Fibroblast of peridontal ligament (primary cell): ENCODE data around the gene ZRANB2.

ENCODE experiments used
- DNase-seq: peaks from one replicate; pipeline ENCODE4 v3.0.0-alpha.2; 2010; ENCODE audit errors: extremely low read depth

The ZRANB2 gene

DNA sequence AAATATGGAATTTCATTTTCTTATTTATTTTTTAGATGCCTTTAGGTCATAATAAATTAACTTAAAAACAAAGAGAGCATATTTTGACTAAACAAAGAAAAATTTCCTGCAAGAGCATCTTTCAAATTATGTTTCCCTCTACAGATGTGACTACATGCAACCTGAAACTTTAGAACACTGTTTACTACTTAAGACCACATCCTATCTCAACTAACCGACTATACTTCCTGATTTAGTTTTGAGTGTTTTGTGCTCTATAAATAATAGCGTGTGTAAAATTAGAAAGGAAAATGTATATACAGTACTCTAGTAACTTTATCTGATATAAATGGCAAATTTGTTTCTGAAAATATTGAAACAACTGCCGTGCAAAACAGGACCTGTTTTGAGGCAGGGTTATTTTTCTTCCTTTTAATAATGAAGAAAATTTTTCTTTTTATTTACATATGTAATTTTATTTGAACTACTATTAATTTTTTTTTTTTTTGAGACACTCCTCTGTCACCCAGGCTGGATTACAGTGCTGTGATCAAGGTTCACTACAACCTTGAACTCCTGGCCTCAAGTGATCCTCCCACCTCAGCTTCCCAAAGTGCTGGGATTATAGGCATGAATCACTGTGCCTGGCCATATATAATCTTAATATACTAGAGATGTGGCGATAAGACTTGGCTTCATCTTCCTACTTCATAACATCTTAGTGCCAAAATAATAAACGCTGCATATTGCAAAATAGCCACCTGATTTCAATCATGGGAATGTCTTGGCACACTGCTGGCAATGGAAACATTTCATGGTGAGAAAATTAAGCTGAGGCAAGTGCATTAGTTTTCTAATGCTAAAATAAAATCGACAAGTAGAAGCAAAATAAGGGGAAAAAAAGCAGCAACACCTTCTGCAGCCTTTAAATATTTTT, 12.3 kb downstream of the ZRANB2 start:
- no peak for DNase-seq

DNA sequence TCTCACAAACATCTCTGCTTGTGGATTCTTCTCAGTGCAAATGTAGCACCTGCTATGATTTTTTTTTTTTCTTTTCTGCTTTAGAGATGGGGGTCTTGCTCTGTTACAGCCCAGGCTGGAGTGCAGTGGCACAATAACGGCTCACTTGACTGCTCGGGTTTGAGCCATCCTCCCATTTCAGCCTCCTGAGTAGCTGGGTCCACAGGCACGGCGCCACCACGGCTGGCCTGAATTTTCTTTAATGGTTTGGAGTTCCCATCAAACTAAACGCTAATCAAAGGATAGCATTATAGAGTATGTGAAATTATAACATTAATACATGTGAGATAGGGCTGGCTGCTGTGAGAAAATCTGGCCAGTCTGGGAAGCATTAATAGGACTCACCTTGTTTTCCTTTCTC, 26.0 kb downstream of the ZRANB2 start:
- no peak for DNase-seq

DNA sequence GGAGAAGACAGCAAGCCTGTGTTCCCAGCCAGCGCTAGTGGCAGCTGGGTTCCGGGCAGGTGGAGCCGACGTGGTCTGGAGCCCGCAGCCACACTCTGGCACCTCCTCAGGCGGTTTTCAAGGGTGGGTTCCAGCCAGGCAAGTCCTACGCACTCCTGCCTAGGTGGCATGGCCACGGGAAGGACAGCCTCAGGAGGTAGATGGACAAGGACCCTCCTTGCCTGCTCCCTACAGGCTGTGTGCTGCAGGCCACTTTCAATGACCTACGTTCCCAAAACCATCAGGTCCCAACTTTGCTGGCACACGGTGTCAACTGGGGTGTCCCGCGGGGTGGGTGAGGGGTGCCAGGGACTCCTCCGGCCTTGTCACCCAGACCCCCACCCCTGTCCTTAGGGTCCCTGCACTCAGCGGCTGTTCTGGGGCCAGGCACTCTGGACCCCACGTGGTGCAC, 26.5 kb downstream of the ZRANB2 start:
- no peak for DNase-seq

DNA sequence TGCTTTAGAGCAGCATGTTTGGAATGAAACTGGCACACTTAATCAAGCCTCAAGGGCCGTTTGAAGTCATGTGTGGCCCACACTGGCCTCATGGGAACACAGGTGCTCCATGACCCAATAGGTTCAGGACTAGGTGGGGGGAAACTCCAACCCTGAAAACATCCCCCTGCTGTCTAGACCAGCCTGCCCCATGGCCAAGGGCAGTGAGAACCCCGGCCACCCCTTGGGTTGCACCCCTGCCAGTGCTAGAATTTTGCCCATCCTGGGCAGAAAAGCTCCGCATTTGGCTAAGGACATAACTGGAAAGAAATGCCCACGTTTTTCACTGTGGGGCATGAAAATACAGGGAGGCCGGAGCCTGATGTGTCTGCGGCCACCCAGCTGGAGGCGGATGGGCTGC, 27.1 kb downstream of the ZRANB2 start:
- no peak for DNase-seq

DNA sequence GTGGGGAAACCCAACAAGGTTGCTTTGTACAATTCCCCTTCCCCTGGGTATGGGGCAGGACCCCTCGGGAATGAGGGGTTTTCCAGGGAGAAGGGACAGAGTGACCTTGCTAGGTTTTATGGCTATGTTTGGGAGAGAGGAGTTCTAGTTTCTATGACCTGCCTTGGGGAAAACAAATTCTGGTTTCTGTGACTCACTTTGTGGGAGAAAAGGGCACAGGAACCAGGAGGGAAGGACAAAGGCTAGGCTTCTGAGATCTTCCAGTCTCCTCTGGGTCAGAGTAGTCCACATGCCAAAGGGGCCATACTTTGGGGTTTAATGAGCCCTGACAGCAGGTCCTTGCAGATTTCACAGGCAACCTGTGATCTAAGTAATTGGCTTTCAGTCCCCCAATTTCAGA, 27.7 kb downstream of the ZRANB2 start:
- DNase-seq = no peak

DNA sequence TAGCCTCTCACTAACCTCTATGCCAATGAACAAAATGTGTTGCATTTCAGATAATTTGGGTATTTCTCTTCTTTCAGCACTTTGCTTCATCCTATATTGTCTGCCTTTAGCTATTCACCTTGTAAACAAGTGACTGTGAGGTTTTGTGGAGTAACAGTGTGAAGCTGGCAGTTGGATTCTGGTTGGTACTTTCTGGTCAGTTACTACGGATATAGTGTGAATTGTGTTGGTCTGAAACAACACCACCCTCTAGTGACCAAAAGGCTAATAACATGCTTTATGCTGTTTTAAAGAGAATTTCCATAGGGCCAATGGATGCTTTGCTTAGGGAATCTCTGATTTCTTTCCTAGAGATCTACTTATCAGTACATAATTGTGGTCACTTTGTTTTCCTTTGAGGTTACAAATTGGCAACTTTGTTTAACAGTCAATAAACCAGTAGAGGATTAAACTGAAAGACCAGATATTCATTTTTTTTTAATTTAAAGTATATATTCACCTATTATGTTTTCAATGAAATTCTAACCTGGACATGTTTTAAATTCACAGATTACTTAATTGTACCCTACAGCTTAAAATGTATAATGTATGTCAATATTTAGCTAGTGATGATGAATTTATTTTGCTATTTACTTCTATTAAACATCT, 30.8 kb downstream of the ZRANB2 start:
- DNase-seq = peak; percentile 90

DNA sequence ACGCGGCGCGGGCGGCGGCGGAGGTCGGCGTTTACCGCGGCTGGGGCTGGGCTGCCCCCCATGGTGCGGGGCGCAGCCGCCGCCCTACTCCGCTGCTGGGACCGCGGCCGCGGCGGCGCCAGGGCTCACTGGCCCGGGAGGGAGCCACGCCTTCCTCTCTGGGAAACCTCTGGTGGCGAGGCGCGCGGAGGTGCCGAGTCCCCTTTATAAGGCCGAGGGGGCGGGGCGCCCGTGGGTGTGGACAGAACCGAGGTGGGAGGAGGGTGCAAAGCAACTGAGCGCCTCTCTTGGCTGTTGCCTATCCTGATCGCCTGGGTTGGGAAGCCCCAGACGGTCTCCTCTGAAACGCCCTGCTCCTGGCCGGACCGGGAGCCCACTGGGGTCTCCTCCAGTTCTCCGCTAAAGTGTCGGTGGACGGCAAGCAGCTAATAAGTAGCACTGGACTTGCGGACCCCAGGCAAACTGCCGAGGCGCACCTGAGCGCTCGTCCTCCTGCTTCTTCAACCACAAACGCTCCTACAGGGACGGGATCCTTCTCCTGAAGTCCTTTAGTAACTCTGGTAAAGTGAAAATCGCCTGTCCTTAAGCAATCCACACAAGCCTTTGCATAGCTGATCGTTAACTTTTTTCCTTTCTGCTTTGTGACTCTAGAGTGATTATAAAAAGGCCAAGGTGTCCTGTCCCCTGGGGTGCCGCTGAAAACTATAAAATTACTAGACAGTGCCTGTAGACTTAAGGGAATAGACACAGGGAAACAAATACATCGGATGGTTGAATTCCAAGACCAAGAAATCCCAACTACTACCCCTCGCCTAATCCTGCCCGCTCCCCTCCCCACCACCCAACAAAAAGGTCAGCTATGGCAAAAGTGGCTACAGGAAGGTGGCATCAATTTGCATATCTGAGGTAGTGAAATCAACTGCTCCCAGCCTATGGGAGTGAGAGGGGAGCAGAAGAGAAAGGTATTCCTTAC, 32.9 kb downstream of the ZRANB2 start, which contains the start of gene PTGER3:
Gene PTGER3 (minus strand): TSS at position 182 of the 973 bp plus-strand sequence. CDS start 239 bp downstream, outside the sequence.
- DNase-seq = no peak

DNA sequence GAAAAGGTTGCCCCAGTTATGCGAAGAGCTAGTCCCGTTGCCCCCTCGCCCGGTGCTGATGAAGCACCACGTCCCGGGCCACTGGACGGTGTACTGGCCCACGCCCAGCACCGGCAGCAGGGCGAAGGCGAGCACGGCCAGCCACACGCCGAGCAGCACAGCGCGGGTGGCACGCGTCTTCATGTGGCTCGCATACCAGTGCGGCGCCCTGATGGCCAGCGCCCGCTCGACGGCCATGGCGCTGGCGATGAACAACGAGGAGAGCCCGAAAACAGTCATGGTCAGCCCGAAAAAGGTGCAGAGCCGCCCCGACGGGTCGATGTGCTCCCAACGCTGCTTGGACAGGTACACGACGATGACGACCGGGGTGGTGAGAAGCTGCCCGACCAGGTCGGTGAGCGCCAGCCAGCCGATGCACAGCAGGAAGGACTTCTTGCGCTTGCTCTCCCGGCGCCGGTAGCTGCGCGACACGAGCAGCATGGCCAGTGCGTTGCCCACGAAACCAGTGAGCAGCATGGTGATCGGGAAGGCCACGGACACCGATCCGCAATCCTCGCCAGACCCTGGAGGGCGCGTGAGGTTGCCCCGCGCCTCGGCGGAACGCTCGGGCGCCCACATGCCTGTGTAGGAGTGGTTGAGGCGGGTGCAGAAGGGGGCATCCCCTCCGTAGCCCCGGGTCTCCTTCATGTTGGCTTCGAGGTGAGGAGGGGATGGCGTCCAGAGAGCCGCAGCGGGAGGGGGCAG, 33.8 kb downstream of the ZRANB2 start:
- no peak for DNase-seq

DNA sequence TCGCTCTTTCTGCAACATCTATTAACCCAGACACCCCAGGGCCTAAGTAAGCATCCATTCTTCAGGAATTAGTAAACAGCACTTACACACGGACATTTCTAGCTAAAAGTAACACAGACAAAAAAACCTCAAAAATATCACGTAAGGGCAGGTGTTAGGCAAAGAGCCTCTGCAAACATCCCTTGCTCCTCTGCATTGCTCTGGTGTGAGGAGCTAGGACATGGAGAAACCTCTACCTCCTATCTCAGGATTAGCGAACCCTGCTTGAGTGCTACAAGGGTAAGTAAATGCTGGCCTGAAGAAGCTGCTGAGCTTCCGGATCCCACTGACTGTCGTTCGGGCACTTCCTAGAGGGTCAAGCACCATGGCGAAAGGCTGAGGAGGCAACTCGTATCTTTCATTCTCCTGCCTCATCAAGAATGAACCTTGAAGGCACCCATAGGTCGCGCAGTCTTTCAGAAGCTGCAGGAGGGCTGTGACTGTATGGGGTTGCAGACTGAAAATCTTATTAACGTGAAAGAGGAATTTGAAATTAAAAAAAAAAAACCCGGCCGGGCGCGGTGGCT, 35.3 kb downstream of the ZRANB2 start:
- DNase-seq = no peak

DNA sequence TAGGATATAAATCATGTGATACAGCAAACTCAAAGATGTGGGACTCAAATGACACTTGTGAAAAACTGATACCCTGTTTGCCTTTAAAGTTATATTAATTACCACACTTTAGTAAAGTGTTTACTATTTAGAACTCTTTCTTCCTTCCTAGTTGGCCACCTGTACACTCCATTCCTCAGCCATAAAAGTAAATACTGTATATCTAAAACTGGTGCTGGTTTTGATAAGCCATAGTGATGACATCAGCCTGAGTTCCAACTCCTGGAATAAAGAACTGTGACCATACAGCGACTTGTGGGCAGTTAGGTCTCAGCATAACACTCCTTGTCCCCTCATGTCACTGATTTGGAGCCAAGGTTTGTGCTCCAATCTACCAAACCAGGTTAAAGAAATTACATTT, 36.0 kb downstream of the ZRANB2 start:
- DNase-seq = no peak

DNA sequence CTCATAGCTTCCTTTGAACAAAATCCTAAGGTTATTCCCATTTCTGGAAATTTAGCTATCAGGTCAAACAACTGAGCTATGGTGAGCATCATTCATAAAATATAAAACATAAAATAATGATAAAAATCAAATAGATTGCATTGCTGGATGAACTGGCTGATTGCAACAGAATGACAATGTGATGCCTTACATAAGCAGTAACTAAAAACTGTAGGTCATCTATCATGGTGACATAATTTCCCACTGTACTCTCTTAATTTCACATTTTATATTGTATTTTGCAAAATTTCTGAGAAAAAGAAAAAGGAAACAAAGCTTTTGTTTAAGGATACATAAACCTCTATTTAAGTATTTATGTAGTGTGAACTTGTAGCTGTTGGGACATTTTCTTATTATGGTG, 37.8 kb downstream of the ZRANB2 start:
- DNase-seq = no peak

DNA sequence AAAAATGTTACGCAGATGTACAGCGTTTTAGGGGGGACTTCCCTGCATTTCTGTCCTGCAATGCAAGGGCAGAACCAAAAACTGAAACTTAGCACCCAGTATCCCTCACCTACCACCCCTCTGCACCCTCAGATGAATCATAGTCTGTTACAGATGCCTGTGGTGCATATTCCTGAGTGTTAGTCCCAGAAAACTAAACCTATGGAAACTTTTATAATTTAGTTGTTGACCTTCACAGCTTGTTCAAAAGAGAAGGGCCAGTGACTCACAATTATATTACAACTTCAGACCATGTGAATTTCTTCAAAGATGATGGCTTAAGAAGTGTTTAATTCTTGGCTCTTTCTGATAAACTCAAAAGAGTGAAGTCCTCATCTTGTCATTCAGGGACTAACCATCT, 39.0 kb downstream of the ZRANB2 start:
- DNase-seq = no peak

DNA sequence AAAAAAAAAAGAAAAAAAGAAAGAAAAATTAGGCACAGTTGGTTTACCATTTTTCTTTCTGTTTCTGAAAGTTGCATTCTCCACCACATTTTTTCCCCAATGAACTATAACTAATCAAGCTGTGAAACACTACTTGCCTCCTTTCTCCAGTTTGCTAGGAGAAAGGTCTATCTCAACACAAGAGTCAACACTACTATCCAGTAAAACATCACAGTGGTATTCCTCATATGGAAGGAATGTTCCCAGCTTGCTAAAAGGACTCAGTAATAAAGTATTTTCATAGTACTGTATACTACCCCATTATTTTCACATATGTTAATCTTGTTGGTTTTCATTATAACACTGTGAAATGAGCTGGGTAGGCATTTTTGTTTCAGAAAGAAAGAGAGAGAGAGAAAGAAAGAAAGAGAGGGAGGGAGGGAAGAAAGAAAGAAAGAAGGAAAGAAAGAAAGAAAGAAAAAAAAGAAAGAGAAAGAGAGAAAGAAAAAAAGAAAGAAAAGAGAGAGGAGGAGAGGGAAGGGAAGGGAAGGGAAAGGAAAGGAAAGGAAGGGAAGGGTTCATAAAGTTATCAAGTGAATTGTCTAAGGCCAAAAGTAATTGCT, 41.1 kb downstream of the ZRANB2 start:
- DNase-seq = no peak

DNA sequence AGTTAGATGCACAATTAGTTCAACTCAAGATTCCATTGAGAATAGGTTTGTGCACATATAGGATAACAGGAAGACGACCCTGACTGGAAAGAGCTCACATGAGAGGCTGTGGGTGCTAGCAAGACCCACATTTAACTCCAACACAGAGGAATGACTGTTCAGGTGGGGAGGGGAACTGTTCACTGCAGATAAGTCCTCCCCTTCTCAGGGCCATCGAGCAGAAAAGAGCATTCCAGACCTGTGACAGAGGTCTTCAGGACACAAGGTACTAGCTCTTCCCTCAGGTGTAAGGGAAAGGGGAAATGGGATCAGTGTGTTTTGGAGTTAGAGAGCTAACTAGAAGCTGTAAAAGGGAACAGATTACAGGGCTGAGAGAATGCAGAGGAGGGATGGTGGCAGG, 41.9 kb downstream of the ZRANB2 start:
- DNase-seq = no peak

DNA sequence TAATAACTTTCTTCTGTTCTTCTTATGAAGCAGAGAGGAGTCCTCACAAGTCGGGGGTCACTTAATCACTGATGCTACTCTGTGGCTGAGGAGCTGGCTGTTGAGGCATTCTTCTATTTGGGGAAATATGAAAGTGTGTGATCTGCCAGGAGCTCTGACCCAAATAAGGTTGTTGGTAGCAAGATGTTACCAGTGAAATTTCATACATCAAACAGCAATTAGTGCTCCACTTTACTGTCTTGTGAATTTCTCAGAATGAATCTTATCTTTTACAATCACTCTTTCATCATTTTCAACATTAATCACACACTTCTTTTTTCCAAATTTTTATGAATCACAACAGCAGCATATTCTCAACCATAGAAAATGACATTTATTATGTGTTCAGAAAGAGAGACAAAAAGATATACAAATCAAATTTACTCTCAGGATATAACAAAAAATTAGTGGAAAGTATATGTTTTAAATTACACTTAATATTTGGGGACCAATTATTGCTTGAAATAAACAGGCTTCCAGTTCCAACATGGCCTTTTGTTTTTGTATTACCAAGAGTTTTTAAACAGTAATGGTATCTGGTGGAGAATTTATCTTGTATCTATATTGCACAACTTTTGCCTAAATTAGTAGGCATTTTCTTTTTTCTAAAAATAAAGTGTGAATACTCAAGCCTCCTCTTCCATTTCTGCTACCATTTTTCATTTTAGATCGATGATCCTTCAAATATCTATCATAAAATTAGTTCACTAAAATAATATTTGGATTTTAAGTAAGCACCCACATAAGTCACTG, 42.8 kb downstream of the ZRANB2 start:
- no peak for DNase-seq

DNA sequence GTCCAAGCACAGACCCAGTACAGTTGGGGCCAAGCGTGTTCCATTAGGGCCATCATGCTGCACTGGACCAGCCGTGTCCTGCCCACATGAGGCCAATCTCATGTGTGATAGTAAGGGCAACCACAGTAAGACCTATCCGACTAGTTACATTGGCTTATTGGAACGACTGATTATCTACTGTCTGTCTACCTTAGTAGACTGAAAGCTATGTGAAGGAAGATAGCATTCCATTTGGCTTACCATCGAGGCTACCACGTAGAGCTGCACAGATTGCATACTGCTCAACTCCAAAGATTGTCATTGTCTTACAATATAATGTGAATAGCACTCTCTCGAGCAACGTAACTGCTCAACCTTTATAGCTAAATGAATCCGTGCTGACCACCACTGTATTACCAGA, 43.8 kb downstream of the ZRANB2 start:
- no peak for DNase-seq

DNA sequence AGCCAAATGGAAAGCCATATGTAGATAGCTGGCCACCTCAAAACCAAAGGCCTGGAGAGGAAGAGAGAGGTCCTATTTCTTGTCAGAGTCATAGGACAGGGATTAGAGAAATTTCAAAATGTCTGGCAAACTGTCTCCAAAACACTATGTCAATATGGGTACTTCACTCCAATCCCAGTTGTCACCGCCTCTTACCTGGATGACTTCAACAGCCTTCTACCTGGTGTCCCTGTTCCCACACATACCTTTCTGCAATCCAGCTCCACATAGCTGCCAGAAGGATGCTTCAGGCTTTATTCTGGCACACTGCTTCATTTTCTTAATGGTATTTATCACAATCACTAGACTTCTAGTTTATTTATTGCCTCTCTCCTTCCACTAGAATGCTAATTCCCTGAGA, 47.7 kb downstream of the ZRANB2 start:
- DNase-seq = no peak

DNA sequence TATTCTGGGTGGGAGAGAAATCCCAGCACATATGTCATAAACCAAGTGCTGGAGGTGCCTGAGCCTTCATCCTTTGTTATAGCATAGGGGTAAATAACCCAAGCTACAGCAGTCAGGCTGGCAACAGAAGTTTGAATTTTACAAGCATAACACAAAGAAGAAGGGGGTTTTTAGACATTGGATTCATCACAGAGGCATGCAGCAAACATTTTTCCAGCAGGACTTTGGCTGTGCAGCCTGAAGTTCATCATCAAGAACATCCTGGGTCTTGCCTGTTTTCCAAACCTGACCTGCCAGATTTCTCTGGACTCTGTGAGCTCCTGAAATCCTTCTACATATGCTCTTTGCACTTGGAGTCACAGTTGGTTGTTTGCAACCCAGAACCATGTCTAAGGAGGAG, 49.4 kb downstream of the ZRANB2 start:
- peak; percentile 54 for DNase-seq

DNA sequence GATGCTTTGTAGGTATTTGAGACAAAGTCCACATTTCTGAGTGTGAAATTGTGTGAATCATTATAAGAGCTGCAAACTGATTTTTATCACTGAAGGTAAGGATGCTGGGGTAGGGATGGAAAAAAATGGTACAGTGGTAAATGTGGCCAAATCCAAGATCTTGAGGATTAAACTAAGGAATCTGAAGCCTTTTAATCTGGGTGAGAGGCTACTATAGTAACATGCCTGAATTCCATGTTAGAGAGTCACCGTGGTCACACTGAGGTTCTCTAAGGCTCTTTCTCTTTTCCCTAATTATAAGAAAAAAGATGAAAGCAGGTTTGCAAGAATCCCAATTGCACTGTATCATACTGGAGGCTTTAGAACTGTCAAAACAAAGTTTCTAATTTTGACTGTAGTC, 50.8 kb downstream of the ZRANB2 start:
- DNase-seq = peak; percentile 31

DNA sequence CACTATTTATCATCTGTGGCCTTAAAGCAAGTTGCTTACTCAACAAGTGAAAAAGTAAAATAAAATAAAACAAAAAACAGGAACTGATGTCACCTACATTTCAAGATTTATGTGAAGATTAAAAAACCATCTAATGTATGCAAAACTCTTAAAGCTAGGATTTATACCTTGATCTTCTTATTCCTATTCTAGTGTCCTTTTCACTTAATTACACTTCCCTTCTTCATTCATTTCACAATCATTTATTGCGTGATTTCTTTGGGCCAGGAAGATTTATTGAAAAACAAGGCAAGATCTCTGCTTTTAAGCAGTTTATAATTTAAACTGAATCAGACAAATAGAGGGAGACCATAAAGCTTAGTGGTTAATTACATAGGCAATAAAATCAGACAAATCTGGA, 51.9 kb downstream of the ZRANB2 start:
- no peak for DNase-seq
